DOHH2 (cell line): Measurements from ENCODE around the gene IQSEC2.

ENCODE experiments used
- EZH2phosphoT487 ChIP-seq: fragments of 200-600 bp; sonication (generic); IDR thresholded peaks from 2 replicates; pipeline ENCODE4 v1.6.1; 2017; ENCODE audit warnings: borderline replicate concordance, mild to moderate bottlenecking, antibody characterized with exemption, low read length, moderate library complexity, mixed read lengths
- TF ChIP-seq, protein P1 (sequence below): fragments of 200-600 bp; sonication (generic); IDR thresholded peaks from one replicate; pipeline ENCODE4 v1.5.1; 2014; ENCODE audit warnings: antibody characterized with exemption, mild to moderate bottlenecking, low read depth, low read length; ENCODE audit not compliant: poor library complexity, severe bottlenecking

GRCh38 chrX:53242310-53242709 lies 39.1 kb downstream of the IQSEC2 start:
- TF ChIP-seq, protein P1, sequence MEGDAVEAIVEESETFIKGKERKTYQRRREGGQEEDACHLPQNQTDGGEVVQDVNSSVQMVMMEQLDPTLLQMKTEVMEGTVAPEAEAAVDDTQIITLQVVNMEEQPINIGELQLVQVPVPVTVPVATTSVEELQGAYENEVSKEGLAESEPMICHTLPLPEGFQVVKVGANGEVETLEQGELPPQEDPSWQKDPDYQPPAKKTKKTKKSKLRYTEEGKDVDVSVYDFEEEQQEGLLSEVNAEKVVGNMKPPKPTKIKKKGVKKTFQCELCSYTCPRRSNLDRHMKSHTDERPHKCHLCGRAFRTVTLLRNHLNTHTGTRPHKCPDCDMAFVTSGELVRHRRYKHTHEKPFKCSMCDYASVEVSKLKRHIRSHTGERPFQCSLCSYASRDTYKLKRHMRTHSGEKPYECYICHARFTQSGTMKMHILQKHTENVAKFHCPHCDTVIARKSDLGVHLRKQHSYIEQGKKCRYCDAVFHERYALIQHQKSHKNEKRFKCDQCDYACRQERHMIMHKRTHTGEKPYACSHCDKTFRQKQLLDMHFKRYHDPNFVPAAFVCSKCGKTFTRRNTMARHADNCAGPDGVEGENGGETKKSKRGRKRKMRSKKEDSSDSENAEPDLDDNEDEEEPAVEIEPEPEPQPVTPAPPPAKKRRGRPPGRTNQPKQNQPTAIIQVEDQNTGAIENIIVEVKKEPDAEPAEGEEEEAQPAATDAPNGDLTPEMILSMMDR: no peak
- no peak for TF ChIP-seq EZH2phosphoT487
